DMS153 (cell line): ENCODE measurements around the gene TMC8.

Source experiments
- DNase-seq: peaks from one replicate; lab custom pipeline; 2025; lab: John Stamatoyannopoulos, UW

TMC8 gene

DNA sequence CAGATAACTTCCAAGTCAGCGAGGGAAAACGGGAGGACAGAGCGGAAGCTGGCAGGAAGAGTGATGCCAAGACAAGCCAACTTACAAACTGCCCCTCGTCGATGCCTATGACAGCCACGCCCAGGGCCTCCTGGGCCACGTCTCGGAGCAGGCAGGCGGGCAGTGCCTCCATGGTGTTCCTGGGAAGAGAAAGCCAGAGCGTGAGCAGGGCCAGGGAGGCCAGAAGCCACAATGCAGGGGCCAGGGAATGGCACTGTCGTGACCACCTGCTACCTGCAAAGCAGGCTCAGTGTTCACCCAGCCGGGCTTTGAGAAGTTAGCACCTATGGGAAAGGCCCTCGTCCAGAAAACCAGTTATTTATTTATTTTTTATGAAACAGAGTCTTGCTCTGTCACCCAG is 51.9 kb downstream of the TMC8 start:
- DNase-seq: no peak

DNA sequence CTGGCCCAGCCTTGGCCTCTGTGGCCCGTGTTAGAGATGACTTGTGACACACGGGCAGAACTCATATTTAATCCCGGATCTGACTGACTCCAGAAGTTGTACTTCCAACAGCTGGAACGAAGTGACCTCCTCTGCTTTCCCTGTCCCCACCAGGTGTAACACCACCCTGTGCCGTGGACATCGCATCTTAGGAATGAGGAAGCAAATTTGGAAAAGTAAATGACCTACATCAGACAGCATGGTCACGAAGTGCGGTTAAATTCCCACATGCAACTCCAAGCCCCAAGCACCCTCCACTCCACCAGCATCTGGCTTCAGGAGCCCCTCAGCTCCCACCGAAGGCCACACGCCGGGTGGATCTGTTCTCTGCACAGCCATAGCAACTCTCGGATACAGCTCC is 53.3 kb downstream of the TMC8 start:
- DNase-seq: no peak

DNA sequence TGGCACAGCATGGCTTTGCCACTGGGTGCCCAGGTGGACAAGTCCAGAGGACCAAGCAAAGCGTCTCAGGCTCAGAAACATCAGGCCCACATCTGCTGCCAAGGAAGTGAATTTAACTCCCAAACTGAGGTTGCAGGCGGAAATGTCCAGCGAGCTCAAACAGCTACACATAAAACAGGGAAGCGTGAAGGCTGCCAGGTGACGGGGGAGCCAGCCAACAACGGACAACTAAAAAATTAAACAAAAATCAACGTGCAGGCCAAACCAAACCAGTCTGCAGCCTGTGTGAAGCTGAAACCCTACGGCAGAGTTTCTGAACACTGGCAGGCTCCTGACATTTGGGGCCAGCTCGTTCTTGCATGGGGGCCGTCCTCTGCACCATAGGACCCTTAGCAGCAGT is 53.8 kb downstream of the TMC8 start:
- DNase-seq: no peak

- DNase-seq: no peak
Observed at GRCh38 chr17:78184868-78185267, 54.3 kb downstream of the TMC8 start.

DNA sequence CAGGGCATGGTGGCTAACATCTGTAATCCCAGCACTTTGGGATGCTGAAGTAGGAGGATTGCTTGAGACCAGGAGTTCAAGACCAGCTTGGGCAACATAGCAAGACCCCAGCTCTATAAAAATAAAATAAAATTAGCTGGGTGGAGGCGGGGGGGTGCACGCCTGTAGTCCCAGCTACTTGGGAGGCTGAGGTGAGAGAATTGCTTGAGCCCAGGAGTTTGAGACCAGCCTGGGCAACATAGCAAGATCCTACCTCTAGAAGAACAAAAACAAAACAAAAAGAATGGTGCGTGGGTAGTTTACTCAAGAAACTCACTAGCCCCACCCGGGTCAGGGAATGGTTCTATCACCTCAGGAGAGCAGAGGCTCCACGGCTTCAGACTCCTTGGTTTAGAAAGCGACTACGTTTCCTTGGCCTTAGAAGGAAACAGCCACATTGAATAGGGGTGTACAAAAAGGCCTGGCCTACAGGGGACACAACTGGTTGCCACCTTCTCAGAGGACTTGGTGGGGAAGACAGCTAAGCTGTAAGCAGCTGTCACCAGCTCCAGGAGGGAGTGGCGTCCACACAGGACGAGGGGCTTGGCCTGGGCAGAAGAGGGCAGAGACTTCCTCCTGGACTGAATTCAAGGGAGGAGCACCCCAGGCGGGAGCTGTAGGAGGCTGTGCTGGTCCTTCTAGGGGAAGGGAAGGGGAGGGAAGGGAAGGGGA is 55.6 kb downstream of the TMC8 start:
- no peak for DNase-seq

GRCh38 chr17:78186692-78187595 is 56.4 kb downstream of the TMC8 start, which contains the start of the genes AFMID and TK1:
Gene AFMID, plus strand, starts transcription at chr17:78187362. Its CDS starts 9 bp downstream, at chr17:78187371.
Gene TK1, minus strand, starts transcription at chr17:78187052. Its CDS starts 58 bp downstream, at chr17:78186994.
- DNase-seq: peak; percentile 88
